ENCODE results near the gene CDC25A.

The CDC25A gene

GRCh38 chr3:48140336-48140757 lies 47.9 kb downstream of the CDC25A start:
- no peak overlapping the region for H3K27ac Mint-ChIP-seq
- DNase-seq (ENCODE audit: low spot score in 2 of 2) = no peak
- no peaks in the 10 kb centered on the region for H3K4me1 Mint-ChIP-seq
- no peak for ATAC-seq
- H3K36me3 Mint-ChIP-seq = no peaks in the 10 kb centered on the region
- no peak overlapping the region for H3K4me3 Mint-ChIP-seq
- H3K9me3 Mint-ChIP-seq = no peaks in the 10 kb centered on the region

GRCh38 chr3:48137425-48137999 lies 50.7 kb downstream of the CDC25A start:
- H3K9me3 Mint-ChIP-seq = no peaks in the 10 kb centered on the region
- DNase-seq (ENCODE audit: low spot score in 2 of 2) = no peak
- ATAC-seq = no peak
- H3K36me3 Mint-ChIP-seq = no peaks in the 10 kb centered on the region
- H3K27ac Mint-ChIP-seq = no peak overlapping the region
- no peak overlapping the region for H3K4me3 Mint-ChIP-seq
- H3K4me1 Mint-ChIP-seq = no peaks in the 10 kb centered on the region

- Mint-ChIP-seq H3K9me3 (no peaks in the 10 kb centered on the region), H3K36me3 (no peaks in the 10 kb centered on the region), H3K4me3 (no peak overlapping the region), H3K4me1 (no peaks in the 10 kb centered on the region), H3K27ac (no peak overlapping the region)
- ATAC-seq (no peak), DNase-seq (ENCODE audit: low spot score in 2 of 2) (no peak)
These were observed 52.4 kb downstream of the CDC25A start for GRCh38 chr3:48135552-48136495.

- no peak for DNase-seq (ENCODE audit: low spot score in 2 of 2)
- Mint-ChIP-seq H3K4me1 (no peaks in the 10 kb centered on the region), H3K27ac (no peak overlapping the region), H3K4me3 (no peak overlapping the region), H3K9me3 (no peaks in the 10 kb centered on the region), H3K36me3 (no peaks in the 10 kb centered on the region)
- no peak for ATAC-seq
These were observed 57.8 kb downstream of the CDC25A start for GRCh38 chr3:48130321-48130904.

GRCh38 chr3:48129921-48130320 lies 58.3 kb downstream of the CDC25A start:
- no peaks in the 10 kb centered on the region for H3K4me1 Mint-ChIP-seq
- H3K27ac Mint-ChIP-seq = no peak overlapping the region
- no peak overlapping the region for H3K4me3 Mint-ChIP-seq
- H3K9me3 Mint-ChIP-seq = no peaks in the 10 kb centered on the region
- DNase-seq (ENCODE audit: low spot score in 2 of 2) (no peak), ATAC-seq (no peak)
- no peaks in the 10 kb centered on the region for H3K36me3 Mint-ChIP-seq

GRCh38 chr3:48128774-48129173 lies 59.4 kb downstream of the CDC25A start:
- no peak for DNase-seq (ENCODE audit: low spot score in 2 of 2)
- no peaks in the 10 kb centered on the region for H3K4me1 Mint-ChIP-seq
- H3K36me3 Mint-ChIP-seq = no peaks in the 10 kb centered on the region
- no peak overlapping the region for H3K4me3 Mint-ChIP-seq
- H3K9me3 Mint-ChIP-seq = no peaks in the 10 kb centered on the region
- H3K27ac Mint-ChIP-seq = no peak overlapping the region
- ATAC-seq = no peak

GRCh38 chr3:48125886-48126622 lies 62.2 kb downstream of the CDC25A start:
- H3K9me3 Mint-ChIP-seq = no peaks in the 10 kb centered on the region
- no peak for DNase-seq (ENCODE audit: low spot score in 2 of 2)

GRCh38 chr3:48125013-48125705 lies 63.1 kb downstream of the CDC25A start:
- Mint-ChIP-seq H3K27ac (no peak overlapping the region), H3K4me1 (no peaks in the 10 kb centered on the region), H3K4me3 (no peak overlapping the region), H3K9me3 (no peaks in the 10 kb centered on the region), H3K36me3 (no peaks in the 10 kb centered on the region)
- no peak for DNase-seq (ENCODE audit: low spot score in 2 of 2)
- ATAC-seq = peak; percentile 24

More at GRCh38 chr3:48125886-48126622, 62.2 kb downstream of the CDC25A start:
- Mint-ChIP-seq H3K27ac (no peak overlapping the region), H3K36me3 (no peaks in the 10 kb centered on the region), H3K4me3 (no peak overlapping the region), H3K4me1 (no peaks in the 10 kb centered on the region)
- no peak for ATAC-seq

- DNase-seq (ENCODE audit: low spot score in 2 of 2) (no peak), ATAC-seq (no peak)
- H3K27ac Mint-ChIP-seq = no peak overlapping the region
- no peaks in the 10 kb centered on the region for H3K4me1 Mint-ChIP-seq
- H3K9me3 Mint-ChIP-seq = no peaks in the 10 kb centered on the region
- H3K36me3 Mint-ChIP-seq = no peaks in the 10 kb centered on the region
- no peak overlapping the region for H3K4me3 Mint-ChIP-seq
These were observed 64.9 kb downstream of the CDC25A start for GRCh38 chr3:48123346-48123745.

- H3K9me3 Mint-ChIP-seq = no peaks in the 10 kb centered on the region
- DNase-seq (ENCODE audit: low spot score in 2 of 2) (no peak), ATAC-seq (no peak)
- no peaks in the 10 kb centered on the region for H3K4me1 Mint-ChIP-seq
- H3K27ac Mint-ChIP-seq = no peak overlapping the region
- no peak overlapping the region for H3K4me3 Mint-ChIP-seq
- H3K36me3 Mint-ChIP-seq = no peaks in the 10 kb centered on the region
These were observed 65.7 kb downstream of the CDC25A start for GRCh38 chr3:48122504-48122903.

- Mint-ChIP-seq H3K36me3 (no peaks in the 10 kb centered on the region), H3K9me3 (no peaks in the 10 kb centered on the region), H3K4me1 (peaks cover 5% of the 10 kb centered on the region), H3K27ac (no peak overlapping the region), H3K4me3 (no peak overlapping the region)
- ATAC-seq (no peak), DNase-seq (ENCODE audit: low spot score in 2 of 2) (no peak)
These were observed 68.0 kb downstream of the CDC25A start for GRCh38 chr3:48120223-48120622.

GRCh38 chr3:48119505-48120193 lies 68.6 kb downstream of the CDC25A start:
- H3K27ac Mint-ChIP-seq = no peak overlapping the region
- H3K9me3 Mint-ChIP-seq = no peaks in the 10 kb centered on the region
- H3K36me3 Mint-ChIP-seq = no peaks in the 10 kb centered on the region
- H3K4me1 Mint-ChIP-seq = peaks cover 5% of the 10 kb centered on the region
- DNase-seq (ENCODE audit: low spot score in 2 of 2) (no peak), ATAC-seq (no peak)
- no peak overlapping the region for H3K4me3 Mint-ChIP-seq

- Mint-ChIP-seq H3K9me3 (no peaks in the 10 kb centered on the region), H3K27ac (no peak overlapping the region), H3K4me3 (no peak overlapping the region), H3K36me3 (no peaks in the 10 kb centered on the region), H3K4me1 (peaks cover 5% of the 10 kb centered on the region)
- DNase-seq (ENCODE audit: low spot score in 2 of 2) = no peak
- no peak for ATAC-seq
These were observed 69.3 kb downstream of the CDC25A start for GRCh38 chr3:48118928-48119327.

GRCh38 chr3:48118322-48118721 lies 69.9 kb downstream of the CDC25A start:
- Mint-ChIP-seq H3K4me1 (peaks cover 5% of the 10 kb centered on the region), H3K4me3 (no peak overlapping the region), H3K9me3 (no peaks in the 10 kb centered on the region), H3K36me3 (no peaks in the 10 kb centered on the region), H3K27ac (peak overlapping the region; percentile 11)
- no peak for ATAC-seq
- no peak for DNase-seq (ENCODE audit: low spot score in 2 of 2)

Measured in stimulated activated effector memory CD8-positive, alpha-beta T cell treated with anti-CD3 and anti-CD28 coated beads, Interleukin-12 subunit alpha, Interleukin-12 subunit beta, amount 100 ng/mL, for 72 hours (primary cell).